Activated CD8-positive, alpha-beta memory T cell treated with anti-CD3 and anti-CD28 coated beads for 4 hours (primary cell): ENCODE data around the gene FAM149A.
A peak's percentile ranks its signal among the peaks of the same experiment; 100 is the strongest.

Experiments
- DNase-seq, 2 donors: peaks; one replicate each; pipeline ENCODE4 v3.0.0-alpha.2; 2020; ENCODE audit warnings: low read depth in 2 of 2

The FAM149A gene

GRCh38 chr4:186202490-186203140, 98.1 kb downstream of the FAM149A start:
- DNase-seq = no peak

- no peak for DNase-seq
These were observed 98.9 kb downstream of the FAM149A start for GRCh38 chr4:186203406-186203805.

GRCh38 chr4:186204103-186204559, 99.6 kb downstream of the FAM149A start:
- DNase-seq = peak in 1 of 2 donors; percentile 49

- no peak for DNase-seq
These were observed 100.2 kb downstream of the FAM149A start for GRCh38 chr4:186204686-186205085.

- DNase-seq = no peak
These were observed 100.7 kb downstream of the FAM149A start for GRCh38 chr4:186205156-186205555.

GRCh38 chr4:186216465-186217024, 112.0 kb downstream of the FAM149A start:
- DNase-seq = no peak

- no peak for DNase-seq
These were observed 113.3 kb downstream of the FAM149A start for GRCh38 chr4:186217733-186218293.

GRCh38 chr4:186221624-186222023, 117.1 kb downstream of the FAM149A start:
- DNase-seq = no peak
